HG02885 (cell line): Measurements from ENCODE around the gene MMP24.

Experiments
- ATAC-seq: cut with Tn5 transposase; IDR thresholded peaks from one replicate; pipeline ENCODE4 v1.9.1; 2021; ENCODE audit warnings: mild to moderate bottlenecking; ENCODE audit not compliant: unreplicated experiment, poor library complexity

The MMP24 gene

DNA sequence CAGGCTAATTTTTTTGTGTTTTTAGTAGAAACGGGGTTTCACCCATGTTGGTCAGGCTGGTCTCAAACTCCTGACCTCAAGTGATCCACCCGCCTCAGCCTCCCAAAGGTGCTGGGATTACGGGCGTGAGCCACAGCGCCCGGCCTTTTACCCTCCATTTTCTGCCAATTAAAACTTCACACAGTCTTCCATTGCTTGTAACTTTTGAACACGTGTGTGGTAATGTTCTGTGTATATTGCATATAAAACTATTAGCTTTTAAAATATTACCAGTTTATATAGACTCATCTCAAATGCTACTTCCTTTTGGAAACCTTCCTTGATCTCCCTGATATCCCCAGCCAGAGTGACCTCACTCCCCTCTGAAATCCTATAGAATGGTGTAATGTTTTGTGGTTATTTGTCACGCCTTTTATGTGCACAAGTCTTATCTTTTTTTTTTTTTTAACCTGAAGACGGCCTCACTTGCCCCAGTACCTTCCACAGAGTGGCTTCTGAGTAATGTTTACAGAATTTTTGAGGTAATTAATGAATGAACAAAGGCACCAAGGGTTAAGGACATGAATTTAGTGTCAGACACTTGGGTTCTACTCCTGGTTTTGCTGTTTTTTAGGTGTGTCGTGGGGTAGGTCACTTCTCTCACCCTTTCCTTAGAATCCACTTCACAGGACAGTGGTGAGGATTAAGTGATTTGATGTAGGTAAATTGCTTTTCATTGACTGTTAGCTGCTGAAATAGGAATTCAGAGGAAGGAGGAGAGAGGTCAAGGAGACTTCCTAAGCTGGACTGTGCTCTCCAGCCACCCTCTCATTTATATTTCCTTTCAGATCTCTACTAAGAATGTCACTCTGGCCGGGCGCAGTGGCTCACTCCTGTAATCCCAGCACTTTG, 11.2 kb upstream of the MMP24 start:
- no peak for ATAC-seq

DNA sequence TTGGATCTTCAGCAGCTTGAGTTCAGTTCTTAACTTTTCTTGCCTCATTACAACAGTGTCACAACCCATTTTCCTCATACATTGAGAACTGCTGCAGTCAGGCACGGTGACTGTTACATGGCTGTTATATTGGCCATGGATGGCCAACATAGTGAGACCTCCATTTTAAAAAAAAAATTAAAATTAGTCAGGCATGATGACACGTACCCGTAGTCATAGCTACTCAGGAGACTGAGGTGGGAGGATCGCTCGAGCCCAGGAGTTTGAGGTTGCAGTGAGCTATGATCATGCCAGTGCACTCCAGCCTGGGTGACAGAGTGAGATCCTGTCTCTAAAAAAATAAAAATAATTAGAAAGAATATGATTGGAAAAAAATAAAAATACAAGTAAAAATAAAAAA, 9.9 kb upstream of the MMP24 start:
- ATAC-seq, result no peak

DNA sequence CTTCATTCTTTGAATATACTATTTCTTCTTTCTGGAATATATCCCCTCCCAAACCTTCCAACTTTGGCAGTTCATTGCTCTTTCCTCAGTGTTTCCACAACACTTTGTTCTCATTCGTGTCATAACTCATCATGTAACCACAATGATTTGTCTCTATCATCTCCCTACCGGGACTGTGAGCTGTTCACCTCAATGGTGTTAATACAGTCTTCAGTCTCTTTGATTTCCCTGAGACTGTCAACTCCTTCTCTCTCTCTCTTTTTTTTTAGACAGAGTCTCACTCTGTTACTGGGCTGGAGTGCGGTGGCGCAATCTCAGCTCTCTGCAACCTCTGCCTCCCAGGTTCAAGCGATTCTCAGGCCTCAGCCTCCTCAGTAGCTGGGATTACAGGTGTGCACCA, 2.5 kb upstream of the MMP24 start:
- ATAC-seq, result no peak

DNA sequence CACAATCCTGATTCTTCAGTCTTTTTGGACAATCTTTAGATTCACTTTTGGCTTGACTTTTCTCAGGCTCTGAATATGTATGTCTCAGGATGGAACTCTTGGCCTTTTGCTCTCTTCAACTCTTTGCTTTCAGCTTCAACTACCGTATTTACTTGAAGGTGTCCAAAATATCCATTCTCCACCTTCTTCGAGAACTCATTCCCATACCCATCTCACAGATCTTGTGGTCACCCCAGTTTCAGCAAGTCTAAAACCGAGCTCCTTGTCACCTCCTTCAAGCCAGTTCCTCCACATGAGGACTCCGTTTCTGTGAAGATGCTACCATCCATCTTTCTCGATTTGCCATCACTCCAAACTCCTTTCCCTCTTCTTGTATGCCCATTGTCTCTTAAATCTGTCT, 2.0 kb upstream of the MMP24 start:
- ATAC-seq, result no peak

DNA sequence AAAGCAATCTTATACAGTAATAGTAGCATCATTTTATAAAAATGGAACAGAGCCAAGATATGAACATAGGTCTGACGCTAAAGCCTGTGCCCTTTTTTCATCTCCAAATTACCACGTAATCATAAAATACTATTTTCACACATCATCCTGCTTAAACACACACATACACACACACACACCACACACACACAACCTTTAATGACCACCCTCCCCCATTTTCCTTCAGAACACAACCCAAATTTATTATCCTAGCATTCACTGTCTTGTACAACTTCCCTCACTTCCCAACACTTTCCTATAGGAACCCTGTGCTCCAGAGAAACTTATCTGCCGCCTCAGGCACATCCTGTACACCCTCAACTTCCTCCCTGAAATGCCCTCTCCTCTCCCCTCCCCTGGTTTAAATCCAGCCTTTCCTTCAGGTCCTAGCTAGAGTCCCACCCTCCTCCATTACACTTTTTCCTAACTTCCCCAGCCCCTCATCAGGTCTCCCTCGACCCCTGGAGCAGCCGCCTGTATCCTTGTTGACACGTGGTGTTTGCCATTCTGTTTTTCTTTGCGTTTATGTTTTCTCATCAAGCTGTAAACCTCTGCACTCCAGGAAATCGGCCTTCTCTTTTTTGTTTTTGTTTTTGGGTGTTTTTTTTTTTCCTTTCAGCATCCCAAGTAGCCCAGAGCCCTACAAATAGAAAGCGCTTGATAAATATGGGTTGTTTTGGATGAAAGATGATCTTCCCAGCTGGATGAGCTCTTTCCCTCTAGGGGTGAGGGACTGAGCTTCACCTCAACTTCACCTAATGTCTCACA, 968 bp upstream of the MMP24 start:
- no peak for ATAC-seq

DNA sequence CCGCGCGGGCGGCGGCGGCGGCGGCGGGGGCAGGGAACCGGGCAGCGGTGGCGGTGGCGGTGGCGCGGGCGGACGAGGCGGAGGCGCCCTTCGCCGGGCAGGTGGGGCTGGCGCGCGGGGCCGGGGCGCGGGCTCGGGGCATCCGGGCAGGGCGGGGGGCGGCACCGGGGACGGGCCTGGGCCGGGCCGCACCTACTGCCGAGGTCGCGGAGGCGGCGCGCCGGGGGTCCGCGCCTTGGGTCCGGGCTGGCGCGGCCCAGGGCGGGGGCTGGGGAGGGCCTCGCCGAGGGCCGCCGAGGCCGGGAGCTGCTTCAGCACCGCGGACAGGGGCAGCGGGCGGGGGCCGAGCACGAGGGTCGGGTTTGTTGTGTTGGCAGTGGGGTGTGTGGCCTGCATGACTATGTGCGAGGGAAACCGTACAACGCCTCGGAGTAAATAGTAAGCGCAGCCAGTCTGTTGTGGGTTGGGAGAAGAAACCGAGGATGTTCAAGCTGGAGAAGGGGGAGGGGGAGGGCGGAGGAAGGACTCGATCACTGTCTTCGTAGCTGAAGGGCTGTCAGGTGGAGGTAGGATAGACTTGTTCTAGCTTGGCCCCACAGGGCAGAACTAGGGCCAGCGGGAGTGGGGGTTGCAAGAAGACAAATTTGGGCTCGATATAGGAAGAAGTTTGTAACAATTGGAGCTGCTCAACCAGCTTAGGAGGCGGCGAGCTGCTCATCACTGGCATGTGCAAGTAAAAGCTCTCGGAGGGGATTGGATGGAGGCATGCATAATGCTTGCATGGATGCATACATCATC, 593 bp downstream of the MMP24 start:
- no peak for ATAC-seq

DNA sequence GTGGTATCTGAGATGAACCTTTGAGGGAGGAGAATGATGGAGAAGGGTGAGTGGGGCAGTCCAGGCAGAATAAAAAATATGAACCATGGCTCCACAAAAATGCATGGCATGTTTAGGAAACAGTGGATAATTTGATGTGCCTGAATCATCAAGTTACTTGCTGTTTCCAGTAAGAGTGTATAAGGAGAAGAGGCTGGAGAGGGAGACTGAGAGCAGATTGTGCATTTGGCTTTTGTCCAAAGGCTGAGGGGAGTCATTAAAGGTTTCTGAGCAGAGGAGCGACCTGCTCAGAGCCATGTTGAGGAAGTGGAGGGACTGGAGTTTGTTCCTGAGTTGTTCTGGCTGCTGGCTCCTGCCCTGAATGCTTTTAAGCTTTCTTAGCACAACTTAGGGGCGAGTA, 6.1 kb downstream of the MMP24 start:
- no peak for ATAC-seq

DNA sequence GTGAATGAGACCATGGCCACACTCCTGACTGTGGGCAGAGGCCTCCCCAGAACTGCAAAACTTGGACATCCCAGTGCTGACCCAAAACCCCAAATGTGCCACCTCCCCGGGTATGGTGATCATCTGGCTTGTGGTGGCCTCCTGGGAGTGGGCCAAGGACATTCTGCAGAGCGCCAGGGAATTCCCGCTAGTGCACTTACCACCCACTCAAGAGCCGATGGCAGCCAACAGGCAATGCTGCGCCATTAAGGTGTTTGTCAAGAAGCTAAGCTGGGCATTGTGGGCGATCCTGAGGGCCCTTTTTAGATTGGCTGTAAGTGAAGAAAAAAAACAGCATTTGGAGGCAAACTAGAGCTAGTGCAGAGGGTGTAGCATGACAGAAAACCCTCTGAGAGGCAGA, 9.4 kb downstream of the MMP24 start:
- no peak for ATAC-seq

DNA sequence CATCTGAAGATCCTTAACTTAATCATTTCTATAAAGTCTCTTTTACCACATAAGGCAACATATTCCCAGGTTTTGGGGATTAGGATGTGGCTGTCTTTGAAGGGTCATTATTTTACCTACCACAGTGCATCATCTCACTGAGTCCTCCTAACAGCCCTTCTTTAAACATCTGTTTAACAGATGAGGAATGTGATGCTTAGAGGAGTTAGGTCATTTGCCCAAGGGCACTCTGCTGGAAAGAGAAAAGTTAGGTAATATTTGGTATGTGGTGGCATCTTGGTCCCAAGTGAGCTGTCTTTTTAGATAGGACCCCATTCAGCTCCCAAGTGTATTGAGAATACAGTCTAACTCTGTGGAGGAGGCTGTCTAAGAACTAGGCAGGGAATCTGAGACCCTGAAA, 11.0 kb downstream of the MMP24 start:
- no peak for ATAC-seq

DNA sequence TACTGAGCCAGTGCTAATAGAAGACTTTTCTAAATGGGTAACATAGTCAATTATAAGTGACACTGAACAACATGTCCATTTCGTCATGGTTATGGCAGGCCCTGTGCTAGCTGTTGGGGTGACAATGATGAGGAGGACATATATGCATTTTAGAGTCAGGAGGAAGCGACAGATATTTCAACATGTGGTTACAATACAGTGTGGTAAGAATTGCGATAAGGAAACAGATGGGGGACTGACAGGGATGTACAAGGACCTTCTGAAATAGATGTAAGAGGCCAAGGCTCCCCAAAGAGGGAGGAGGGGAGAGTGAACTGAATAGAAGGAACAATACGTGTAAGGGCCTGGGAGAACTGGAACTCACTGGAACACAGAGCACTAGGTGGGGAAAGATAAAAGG, 11.7 kb downstream of the MMP24 start:
- ATAC-seq, result no peak

DNA sequence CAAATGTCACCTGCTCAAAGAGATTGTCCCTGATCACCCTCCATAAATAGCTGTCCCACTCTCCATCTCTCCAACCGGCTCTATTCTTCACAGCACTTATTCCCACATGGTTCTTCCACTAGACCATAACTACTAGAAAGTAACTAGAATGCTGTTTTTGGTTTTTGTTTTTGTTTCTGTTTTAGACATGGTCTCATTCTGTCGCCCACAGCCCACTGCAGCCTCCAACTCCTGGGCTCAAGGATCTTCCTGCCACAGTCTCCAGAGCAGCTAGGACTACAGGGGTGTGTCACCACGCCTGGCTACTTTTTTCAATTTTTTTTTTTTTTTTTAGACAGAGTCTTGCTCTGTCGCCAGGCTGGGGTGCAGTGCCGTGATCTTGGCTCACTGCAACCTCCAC, 12.2 kb downstream of the MMP24 start:
- ATAC-seq, result no peak

DNA sequence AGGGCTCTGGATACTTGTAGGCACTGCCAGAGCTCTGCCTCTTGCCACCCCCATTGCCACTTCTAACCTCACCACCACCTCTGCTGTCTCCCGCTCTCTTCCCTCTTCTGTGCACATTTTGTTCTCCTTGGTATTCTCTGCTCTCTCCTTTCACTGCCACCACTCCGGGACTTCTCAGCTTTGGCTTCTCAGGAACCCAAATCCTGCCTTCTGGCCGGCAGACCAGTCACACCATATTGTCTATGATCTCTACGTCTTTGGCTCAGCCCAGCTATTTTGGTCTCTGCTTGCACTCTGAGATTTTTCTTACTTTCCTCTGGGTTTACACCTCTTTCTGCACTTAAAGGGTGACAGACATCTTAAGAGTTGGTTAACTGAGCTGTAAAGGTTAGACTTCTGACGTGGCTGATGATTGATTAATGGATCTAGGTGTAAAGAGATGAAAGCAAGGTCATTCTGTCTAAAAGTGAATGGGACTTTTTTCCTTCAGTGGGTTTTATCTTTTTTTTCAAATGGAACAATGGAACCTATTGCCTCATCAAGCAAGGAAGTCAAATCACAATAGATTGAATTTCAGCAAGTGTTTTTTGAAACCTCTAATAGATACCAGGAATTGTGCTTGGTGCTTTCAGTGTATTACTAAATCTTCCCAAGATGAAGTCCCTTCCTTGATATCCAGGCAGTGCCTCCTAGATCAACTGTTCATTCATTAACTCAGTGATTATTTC, 13.8 kb downstream of the MMP24 start:
- no peak for ATAC-seq

DNA sequence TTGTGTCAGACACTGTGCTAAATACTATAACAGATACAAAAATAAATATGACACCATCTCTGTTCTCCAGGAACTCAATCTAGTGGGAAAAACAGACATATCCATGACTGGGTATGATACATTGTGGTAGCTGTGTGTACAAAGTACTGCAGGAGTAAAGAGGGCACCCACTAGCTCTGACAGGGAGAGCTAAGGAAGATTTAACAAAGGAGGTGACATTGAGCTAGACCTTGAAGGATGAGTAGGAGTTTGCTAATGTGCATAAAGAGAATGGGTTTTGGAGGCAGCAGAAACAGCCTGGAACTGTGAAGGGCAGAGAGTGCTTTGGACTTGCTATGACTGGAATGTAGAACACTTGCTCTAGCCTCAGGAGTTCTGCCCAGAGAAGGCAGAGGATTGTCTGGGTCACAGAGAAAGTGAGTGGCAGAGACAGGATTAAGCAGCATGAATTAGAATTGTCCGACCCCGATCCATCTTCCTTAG, 14.4 kb downstream of the MMP24 start:
- no peak for ATAC-seq

DNA sequence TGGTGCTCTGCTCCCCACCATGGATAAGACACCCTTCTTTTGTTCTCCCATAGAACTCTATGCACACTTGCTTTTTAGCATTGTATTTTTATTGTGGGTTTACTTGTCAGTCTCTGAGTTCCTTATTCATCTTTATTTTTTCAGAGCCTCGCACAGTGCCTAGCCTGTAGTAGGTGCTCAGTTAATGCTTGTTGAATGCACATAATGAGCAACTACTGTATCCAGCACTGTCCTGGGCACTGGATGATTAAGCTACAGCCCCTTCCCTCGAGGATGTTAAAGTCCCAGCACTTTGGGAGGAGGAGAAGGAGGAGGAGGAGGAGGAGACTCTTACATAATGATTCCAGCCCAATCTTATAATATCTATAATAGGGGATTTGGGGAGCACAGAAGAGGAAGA, 16.8 kb downstream of the MMP24 start:
- ATAC-seq, result no peak

DNA sequence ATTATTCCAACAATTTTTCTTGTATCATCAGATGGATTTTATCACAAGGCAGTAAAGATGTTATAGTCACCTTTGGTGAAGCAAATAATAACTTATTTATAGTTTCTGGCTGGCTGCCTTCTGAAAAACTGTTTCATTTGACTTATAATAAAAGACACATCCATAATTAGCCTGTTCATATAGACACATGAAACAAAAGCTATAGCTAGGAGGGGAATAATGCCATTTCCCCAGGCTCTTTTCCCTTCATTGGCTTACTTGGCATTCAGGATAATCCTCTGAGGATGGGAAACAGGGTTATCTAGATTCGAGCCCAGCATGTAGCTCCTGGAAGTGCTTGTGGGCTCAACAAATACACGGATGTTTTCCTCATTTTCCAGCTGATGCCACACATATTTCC, 17.5 kb downstream of the MMP24 start:
- ATAC-seq, result no peak

DNA sequence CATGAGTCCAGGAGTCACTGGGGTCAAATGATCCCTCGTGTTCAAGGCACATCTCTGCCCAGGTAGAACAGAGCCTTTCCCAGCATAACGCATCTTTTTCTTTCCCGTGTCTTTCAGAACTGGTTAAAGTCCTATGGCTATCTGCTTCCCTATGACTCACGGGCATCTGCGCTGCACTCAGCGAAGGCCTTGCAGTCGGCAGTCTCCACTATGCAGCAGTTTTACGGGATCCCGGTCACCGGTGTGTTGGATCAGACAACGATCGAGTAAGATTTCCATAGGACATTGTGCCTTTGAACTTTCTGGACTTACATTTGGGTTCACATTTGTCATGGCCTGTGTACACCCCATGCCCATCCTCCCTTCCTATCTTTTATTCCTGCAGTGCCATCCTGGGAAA, 20.2 kb downstream of the MMP24 start:
- no peak for ATAC-seq

DNA sequence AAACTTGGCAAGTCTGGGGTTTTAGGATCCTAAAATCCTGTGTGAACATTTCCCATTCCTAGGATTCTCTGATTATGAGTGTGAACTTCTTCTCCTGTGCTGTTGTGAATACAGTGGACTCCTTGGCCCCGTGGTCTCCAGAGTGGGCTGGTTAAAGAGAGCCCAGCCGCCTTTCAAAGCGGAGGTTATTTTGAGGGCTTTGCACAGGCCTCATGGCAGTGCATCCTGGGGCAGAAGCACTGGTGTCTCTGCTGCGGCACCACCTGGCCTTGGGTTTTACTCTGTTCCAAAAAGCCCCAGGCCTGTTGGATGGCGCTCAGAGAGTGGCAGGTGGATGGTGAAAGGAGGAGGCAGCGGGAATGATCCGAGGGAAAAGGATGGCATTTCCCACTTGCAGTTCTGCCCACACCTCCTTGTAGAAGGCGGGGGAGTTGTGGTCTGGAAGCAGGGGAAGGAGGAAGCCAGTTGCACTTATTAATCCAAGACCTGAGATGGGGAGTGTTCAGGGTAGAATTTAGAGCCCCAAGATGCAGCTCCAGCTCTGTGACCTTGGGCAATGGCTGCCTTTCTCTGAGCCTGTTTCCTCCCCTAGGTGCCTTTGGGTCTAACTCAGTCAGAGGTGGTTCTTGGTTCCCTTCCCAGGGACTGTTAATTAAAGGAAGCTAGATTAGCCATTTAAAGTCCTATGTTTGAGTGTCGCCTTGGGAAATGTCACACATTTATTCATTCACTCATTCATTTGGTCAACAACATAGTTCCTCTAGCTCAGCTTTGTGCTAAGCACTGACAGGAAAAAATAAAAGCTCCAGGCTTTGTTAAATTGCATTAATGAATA, 22.4 kb downstream of the MMP24 start:
- no peak for ATAC-seq

DNA sequence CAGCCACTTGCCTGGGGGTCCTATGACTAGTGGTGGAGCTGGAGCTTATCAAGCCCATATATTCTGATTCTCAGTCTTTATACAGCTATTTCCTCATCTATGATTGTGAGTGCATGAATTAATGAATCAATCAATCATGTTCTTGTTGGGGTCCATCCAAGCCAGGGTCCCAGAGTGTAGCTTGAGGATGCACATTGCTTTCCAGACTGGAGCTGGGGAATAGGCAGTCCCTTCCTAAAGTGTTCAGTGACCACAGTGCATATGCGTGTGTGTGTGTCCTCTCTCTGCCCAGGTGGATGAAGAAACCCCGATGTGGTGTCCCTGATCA, 25.1 kb downstream of the MMP24 start:
- ATAC-seq, result no peak

DNA sequence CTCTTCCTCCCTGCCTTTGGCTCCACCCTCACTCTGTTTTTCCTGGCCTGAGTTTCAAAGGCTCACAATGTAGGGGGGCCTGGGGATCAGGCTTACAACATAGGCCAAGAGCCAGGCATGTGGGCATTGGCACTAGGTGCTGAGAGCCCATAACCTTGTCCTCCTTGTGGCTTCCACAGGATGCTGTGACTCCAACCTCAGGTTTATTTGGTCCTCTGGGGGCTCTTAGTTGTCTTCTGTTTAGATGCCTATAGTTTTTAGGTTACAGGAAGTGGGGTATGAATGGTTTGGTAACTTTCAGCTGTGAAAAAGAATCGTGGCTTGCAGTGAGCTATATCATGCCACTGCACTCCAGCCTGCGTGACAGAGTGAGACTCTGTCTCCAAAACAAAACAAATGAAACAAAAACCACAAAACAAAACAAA, 25.6 kb downstream of the MMP24 start:
- no peak for ATAC-seq
